ENCODE data around the gene GMPR2.

Gene GMPR2

DNA sequence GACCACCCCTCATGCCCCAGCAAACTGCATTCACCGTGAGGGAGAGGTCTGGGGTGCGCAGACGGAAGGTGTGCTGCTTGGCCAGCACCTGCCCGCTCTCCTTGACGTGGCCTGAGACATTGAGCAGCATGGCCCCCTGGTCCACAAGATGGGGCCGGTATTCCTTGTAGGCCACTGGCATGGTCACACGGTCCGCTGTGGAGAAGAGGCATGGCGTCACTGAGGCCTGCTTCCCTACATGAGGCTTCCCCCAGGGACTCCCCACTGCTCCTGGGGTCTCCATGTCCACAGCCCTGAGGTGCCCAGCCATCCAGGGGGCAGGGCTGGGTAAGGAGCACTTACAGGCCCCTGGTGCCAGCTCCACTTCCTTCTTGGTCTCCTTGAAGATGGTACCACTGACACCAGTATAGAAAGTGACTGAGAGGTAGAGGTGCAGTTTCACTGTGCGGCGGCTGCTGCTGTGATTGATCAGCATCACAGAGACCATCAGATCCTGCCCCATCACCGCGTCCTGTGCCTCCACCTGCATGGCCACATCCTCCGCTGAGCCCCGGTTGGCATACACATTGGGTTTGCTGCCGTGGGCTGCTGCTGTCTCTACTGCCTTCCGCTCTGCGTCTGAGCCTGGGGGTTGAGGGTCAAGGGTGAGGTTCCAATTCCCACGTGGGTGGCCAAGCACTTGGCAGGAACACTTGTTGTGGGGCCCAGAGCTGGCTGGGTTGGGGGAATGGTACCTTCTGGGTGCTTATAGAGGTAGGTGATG is 22.1 kb downstream of the GMPR2 start:
- no peak for DNase-seq

DNA sequence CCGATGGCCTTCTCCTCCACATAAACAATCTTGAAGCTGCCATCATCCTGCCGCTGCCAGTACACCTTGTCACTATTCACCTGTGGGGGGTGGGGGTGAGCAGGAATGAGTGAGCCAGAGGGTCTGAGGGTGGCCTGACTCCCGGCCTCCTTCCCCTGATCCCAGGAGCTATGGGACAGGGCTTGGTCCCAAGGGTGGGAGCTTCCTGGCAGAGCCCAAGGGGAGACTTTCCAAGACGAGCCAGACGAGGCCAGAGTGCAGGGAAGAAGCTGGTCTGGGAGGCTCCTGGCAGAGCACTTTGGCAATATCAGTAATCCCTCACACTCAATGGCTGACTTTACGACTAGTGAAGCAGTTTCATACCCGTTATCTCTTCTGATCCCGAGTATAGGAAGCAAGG is 22.7 kb downstream of the GMPR2 start:
- DNase-seq, result no peak

DNA sequence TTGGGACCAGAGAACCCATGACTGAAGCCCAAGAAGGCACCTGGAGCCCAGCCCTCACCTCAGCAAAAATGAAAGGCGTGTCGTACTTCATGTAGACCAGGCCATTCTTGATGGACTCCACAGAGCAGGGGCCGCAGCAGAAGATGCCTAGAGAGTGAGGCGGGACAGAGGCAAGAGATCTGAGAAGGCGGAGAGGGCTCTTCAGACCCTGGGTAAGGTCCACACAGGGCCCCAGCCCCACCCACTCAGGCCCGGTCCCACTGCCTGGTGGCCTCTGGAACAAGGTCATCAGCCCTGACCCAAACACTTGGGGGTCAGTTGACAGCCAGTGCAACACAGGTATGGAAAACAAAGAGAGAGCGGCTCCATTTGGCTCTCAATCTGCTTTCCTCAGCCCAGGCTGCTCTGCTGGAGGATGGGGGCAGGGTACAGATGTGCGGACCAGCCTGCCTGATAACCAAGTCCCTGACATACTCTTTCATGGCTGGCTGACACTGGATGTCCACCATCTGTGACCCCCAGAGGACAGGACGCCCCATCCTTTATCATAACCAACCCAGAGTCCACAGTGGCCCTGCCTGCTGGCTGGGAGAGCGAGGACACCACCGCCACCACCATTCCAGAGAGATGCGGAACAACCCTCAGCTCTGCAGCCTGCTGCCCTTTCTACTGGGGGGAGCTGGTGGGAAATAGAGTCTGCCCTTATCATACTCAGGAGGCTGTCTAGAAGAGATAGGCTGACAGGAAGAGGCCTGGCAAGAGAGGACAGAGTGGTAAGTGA is 23.4 kb downstream of the GMPR2 start:
- no peak for DNase-seq

DNA sequence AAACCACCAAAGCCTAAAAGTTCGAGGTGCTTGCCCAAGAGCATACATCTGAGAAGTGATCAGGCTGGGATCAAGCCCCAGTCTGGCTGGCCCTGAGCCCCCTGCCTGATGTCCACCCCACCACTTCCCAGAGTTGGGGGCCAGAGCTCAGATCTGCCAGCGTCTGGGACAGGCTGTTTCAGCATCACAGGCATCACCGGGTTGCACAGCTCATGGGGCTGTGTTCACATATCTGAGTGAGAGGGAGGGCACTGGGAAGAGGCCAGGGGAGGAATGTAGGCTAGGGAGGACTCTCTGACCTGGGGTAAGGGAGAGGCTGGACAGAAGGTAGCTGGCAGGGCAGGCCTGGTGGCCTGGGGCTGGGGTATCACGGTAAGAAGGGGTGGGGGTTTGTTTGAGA is 24.2 kb downstream of the GMPR2 start:
- DNase-seq, result no peak

DNA sequence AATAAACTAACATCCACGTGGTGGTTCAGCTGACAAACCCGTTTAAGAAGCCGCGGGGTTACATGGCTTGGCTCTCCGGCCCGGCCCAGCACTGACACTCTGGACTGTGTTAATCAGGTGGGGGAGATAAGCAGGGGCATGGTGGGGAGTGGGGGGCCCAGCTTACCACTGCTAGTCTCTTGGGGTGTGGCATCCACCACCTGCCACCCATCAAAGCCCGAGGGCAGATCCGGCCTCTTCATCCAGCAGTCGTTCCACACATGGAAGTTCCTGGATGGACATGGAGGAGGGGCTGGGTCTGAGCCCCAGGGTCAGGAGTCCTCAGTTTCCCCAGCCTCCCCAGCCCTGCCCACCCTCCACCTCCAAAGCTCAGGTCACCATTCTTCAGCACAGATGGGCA is 25.4 kb downstream of the GMPR2 start:
- DNase-seq, result no peak

DNA sequence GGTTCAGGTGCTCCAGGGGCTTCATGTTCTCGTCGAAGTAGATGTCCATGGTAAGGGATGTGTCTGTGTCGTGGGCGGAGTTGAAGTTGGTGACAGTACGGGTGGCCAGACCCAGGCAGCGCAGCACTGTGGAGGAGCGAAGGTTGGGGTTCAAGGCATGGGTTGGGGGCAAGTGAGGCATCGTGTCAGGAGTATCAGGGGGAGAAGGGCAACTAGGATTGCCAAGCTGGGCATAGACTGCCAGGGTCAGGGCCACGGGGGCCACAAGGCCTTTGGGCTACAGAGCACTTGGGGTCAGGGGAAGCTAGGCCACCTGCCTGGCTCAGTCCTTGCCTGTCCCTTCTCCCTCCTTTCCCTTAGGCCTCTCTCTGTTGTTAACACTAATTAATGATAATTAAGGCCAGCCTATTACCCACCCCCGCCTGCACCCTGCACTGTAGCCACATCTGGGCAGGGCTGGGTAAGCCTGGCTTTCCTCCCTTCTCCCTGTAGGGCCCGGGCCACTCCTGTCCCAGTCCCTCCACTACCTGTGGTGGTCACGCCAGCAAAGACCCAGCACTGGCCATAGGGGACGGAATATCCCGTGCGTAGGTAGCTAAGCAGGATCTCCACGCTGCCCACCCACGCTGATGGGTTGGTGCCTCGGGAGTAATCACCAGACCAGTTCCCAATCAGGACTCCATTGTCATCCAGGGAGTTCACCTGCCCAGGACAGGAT is 26.0 kb downstream of the GMPR2 start:
- DNase-seq, result no peak

DNA sequence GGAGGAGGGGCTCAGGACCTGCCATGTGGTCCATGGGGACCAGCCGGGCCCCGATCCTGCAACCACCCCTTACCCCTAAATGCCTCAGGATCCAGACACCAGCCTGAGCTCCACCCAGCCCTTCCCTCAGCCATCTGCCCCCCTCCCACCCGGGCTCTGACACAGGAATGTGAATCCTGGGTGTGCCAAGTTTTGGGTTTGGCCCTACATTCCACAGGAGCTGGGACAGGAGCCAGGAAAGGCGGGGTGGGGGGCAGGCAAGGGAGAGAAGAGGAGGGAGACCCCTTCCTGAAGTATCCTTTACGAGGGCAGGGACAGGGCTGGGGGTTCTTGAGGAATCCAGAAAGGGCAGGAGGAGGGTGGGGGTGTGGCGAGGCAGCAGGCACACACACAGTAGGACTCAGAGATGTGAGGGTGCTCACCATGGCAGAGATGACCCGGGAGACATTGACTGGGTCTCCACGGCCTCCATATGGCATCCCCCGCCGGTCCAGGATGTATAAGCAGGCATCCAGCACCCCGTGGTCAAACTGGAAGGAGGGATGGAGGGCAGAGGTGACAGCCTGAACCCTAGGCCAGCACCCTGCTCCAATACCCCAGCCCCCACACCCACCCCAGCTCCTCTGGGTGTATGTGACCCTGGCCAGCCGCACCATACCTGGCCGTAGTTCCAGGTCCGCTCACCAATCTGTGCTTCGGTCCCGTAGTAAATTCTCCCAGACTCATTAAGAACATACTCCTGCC is 26.7 kb downstream of the GMPR2 start:
- no peak for DNase-seq

DNA sequence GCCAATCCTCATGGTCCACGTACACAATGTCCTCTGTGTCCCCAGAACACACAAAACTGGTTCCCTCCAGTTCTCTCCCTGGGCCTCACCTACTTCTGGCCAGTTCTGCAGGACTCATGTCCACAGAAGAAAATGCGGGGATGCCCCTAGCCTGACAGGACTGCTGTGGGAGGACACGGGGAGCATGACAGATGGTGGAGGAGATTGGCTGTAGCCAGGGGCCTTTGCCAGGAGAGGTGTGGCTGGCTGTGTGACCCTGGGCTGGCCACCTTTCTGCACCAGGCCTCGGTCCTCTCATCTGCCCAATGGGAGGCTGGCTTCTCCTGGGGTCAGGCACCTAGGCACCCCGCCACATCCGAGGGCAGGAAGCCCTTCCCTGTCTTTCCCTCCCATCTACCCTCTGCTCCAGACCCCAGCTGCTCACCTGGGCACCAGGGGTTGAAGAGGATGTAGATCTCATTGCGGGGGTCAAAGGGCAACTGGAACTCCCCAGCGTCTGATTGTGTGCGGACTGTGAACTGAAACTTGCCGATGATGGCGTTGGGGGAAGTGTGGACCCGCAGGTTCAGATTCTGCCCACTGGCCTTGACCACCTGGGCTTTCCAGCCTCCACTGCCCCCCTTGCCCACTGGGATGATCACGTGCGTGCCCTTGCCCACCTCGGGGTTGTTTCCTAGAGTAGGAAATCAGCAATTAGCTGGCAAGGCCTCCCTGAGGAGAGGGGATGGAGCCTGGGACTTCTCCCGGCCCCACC is 27.5 kb downstream of the GMPR2 start:
- no peak for DNase-seq

DNA sequence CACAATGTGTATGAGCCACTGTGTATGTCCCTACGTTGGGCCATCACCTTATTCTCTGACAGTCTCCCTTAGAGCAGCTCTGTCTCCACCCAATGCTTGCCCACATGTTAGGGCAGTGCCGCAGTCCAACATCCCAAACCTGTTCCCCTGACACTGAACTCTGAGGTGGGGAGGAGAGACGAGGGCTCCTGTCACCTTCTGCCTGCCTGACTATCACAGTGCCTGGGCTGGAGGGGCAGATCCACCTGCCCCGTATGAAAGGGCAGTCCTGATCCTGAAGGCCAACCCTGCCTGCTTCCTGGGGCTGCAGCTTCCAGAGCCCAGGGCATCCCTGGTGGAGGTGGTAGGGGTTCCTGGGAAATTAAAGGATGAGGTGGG is 28.0 kb downstream of the GMPR2 start:
- DNase-seq, result no peak

DNA sequence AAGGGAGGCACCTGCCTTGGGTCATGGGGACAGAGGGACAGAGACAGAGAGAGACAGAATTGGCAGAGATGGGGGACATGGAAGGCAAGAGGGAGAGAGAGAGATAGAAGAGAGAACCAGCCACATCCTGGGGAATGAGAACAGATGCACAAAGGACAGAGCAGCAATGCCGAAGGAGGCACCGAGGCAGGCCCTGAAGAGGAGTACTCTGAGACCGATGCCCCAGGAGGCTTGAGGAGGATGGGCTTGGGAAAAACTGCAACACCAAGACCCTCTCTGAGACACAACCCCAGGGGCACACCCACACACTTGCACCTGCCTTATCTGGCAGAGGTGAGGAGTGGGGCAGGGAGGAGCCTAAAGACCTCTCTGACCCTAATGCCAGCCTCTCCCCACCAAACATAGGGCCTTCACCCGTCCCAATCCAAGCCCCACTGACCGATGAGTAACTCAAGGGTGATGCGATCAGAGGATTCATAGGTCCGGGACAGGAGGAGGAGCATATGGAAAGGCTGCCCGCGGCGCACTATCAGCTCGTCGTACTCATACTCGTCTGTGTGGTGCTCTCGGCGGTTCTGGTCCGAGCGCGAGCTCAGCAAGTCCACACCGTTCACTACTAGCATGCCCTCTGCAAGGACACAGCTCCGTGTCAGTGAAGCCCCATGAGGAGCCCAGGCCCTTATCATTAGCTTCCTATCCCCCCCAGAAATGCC is 28.7 kb downstream of the GMPR2 start:
- no peak for DNase-seq

DNA sequence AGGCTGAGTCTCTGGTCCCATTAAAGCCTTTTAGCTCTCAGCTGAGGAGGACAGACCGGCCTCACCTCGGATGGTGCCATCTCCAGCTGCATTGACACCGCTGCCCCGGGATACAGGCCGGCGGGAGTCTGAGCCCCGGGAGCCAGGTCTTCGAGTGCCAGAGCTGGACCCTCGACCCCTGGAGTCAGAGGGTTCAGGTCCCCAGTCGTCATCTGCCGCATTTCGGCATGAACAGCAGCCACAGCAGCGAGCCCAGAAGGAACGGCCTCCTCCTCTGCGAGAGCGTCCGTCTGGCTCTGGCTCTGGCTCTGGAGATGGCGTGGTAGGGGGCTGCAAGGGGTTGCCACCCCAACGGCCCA is 29.2 kb downstream of the GMPR2 start:
- no peak for DNase-seq

DNA sequence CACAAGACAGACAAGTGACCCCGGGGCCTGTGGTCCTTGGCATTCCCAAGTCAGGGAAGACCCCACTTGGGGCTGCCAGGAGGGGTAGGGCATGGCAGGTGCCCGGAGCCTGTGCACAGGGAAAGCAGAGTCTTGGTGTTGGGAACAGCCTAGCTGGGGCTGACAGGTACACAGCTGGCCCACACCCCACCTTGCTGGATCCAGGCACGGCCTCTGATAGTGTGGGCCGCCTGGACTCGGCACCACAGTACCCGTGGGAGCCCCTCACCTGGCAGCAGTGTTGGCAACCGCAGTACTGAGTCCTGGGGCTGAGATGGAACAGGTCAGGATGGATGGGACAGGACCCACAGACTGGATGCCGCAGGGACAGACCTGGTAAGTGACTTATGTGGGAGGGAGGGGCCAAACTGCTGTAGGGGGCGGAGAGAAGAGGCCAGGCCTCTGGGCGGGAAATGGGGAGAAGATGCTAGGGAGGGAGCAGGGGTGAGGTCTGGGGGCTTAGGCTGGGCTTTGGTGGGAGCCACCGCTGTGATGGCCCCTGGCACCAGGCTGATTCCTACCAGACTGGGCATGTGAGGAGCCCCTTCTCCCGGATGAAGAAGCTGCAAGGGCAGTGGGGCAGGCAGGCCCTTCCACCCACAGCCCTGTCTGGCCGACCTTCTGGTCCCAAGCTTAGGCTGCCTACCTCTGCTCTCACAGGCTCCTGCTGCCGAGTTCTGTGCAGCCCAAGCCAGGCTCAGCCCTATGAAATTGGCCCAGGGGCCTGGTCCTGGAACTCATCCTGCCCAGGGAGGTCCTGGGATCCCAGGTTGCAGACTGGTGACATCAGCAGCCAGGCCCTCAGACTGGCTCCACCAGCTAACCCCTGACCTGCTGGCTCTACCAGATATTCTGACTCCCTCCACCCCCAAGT is 30.3 kb downstream of the GMPR2 start, which contains the start of gene TGM1:
TSS of gene TGM1 (minus strand) at position 357 of the 913 bp plus-strand sequence. CDS start 825 bp downstream, outside the sequence.
- no peak for DNase-seq

DNA sequence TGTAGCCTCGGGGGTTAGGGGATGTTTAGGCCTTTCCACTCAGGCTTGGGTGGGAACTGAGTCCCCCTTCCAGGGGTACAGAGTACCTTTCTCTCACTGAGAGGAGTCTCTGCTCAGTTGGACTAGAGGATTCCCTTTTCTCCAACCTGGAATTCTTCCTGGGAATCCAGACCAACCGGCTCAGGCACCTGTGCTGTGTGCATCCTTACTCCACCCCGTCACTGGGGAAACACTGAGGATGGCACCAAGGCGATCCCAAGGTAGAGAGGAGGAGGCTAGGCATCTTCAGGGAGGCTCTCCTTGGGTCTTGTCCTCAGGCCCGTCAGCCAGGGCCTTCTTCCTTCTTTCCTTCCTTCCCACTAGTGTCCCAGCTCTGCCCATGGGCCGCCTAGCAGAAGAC is 31.1 kb downstream of the GMPR2 start:
- no peak for DNase-seq

DNA sequence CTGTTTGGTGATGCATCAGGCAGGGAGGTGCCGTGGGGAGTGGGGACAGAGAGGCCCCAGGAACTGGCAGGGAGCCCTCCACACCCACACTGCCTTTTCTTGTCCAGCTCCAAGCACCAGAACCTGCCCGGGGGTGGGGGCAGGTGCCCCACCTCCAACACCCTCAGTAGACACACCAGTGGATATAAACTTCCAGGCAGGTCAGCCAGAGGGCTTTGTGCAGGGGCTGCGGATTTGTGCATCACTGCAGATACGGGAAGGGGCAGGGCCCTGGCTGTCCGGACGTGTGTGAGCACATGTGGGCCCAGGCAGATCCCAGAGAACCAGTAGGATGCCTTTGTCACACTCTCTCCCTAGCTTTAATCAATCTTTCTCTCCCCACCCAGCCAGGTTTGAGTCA is 31.6 kb downstream of the GMPR2 start:
- no peak for DNase-seq

DNA sequence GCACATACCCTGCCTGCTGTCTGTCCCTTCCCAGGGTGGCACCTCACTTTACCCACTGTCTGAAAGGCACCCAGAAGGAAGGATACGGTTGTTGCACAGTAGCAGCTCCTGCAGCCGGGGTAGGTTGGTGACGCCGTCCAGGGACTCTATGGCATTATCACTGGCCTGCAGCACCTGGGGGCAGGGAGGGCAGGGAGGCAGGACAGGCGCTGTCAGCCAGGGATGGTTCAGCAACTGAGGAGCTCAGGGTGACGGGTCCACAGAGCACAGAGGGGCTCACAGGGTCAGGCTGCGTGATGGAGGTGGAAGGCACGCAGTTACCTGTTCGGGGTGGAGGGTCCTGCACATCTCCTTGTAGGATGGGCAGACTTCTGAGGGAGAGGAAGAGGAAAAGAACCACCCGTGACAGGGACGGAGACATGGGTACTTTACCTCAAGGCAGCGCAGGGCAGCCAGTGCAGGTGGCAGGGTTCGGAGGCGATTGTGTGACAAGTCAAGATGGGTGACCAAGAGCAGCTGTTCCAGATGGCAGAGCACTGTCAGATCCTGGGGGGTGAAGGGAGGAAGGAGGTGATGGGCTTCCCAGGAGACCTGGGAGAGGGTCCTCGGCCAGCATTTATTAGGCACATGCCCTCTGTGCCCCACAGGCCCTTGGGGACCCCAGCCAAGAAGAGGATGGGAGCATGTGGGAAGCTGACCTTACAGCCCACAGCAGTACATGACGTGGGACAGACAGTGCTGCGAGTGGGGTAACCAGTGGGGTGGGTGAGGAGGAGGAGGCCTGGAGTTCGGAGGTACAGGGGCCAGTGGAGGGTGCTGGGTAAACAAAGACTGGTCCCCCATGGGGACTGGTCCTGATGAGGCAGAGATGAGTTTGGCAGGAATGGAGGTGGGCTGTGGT is 33.9 kb downstream of the GMPR2 start:
- no peak for DNase-seq

DNA sequence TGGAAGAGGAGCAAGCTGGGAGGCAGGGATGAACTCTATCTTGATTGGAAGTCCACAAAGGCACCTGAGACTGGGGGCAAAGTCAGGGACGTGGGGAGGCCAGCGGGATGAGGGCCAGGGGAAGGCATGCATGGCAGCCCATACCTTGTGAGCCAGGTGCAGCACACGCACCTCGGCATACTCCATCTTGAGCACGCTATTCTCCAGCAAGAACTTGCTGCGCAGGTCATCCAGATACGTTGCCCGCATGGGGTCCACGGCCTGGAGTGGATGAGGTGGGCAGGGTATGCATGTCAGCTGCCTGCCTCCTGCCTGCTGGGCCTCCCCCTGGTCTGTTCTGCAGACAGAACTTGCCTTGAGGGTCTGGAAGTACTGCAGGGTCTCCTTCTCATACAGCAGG is 34.8 kb downstream of the GMPR2 start:
- DNase-seq, result no peak

DNA sequence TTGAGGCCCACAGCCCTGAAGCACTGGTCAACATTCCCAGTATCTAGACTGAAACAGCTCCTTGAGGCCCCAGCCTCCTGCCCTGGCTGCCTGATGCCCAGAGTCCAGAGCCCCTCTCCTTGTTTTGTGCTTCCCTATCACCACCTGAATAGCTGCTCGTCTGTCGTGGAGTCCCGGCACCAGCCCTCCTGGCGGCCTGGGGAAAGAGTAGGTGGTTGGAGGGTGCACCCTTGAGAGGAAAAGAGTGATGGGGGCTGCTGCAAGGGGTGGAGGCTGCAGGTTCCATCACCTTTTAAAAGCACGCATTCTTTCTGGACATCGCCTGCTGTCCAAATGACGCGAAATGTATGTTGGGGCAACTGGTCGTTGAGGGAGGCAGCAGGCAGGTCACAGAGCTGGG is 35.5 kb downstream of the GMPR2 start:
- DNase-seq, result no peak

DNA sequence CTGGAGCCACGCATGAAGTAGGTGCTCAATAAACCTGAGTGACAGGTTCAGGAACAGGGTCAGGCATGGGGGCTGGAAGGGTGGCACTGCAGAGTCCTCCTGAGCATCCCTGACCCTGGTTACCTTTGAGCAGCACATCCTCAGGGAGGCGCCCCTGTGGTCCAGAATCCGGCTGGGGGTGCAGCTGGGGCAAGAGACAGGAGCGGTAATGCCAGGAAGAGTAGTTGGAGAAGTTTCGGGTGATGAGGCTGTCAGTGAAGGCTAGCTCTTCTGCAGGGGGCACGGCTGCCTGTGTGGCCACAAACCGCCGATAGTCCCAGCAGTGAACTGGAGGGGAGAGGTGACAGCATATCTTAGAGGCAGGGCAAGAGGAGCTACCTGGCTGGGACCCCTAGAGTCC is 36.6 kb downstream of the GMPR2 start:
- no peak for DNase-seq

DNA sequence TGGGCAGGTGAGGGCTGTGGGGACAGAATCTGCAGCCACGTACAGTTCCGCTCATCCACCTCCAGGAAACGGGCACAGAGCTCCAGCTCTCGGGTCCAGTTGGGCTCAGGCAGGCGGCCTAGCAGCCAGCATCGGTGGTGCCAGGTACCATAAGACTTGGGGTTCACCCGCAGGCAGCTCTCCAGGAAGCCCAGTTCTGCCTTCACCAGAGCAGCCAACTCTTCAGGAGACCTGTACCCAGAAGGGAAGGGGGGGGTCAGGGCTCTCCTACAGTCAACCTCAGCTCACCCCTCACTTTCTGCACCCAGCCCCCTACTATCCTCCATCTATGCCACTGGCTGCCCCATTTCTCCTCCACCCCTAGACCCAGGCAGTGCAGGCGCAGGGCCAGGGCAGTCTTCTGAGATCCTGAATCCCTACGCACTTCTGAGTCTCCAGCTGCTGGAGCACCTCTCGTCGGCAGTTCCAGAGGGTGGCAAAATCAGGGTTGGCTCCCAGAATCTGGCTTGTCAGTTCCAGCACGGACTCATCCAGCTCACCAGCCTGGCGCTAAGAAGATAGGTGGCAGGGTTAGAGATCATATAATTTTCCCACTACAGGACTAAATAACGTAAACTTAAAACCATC is 37.3 kb downstream of the GMPR2 start:
- DNase-seq, result no peak

Measured in activated CD4-positive, CD25-positive, alpha-beta regulatory T cell treated with anti-CD3 and anti-CD28 coated beads, Interleukin-2, amount 50 U/mL, for 72 hours (primary cell).